Breast epithelium (tissue), 3 donors: ENCODE measurements around the gene RGS3.

ENCODE experiments used
- POLR2A ChIP-seq: fragments of 450-650 bp; IDR thresholded peaks from one replicate; pipeline ENCODE4 v1.6.1; 2016; ENCODE audit warnings: antibody characterized with exemption, mild to moderate bottlenecking, moderate library complexity
- TF ChIP-seq, protein P1 (sequence below), 3 donors: fragments of 450-650 bp; IDR thresholded peaks; one replicate each; pipeline ENCODE4 v1.5.1; 2016 to 2017; ENCODE audit warnings: antibody characterized with exemption in 3 of 3, mild to moderate bottlenecking in 3 of 3, moderate library complexity in 3 of 3

DNA sequence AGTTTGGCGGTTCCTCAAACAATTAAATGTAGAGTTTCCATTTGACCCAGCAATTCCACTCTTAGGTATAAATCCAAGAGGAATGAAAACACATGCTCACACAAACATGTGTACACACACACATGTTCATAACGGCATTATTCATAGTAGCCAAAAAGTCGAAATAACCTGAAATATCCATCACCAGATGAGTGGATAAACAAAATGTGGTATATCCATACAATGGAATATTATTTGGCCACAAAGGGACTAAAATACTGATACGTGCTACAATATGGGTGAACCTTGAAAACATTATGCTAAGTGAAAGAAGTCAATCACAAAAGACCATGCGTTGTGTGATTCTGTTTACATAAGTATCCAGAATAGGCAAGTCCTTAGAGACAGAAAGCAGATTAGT is 8.7 kb downstream of the RGS3 start:
- TF ChIP-seq POLR2A = no peak
- TF ChIP-seq, protein P1, sequence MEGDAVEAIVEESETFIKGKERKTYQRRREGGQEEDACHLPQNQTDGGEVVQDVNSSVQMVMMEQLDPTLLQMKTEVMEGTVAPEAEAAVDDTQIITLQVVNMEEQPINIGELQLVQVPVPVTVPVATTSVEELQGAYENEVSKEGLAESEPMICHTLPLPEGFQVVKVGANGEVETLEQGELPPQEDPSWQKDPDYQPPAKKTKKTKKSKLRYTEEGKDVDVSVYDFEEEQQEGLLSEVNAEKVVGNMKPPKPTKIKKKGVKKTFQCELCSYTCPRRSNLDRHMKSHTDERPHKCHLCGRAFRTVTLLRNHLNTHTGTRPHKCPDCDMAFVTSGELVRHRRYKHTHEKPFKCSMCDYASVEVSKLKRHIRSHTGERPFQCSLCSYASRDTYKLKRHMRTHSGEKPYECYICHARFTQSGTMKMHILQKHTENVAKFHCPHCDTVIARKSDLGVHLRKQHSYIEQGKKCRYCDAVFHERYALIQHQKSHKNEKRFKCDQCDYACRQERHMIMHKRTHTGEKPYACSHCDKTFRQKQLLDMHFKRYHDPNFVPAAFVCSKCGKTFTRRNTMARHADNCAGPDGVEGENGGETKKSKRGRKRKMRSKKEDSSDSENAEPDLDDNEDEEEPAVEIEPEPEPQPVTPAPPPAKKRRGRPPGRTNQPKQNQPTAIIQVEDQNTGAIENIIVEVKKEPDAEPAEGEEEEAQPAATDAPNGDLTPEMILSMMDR (IDR thresholded peaks at IDR 0.05) = no peak
